Neural cell (in vitro differentiated cells): ENCODE results near the gene GPR25. TPM values are rescaled to one million over a fixed set of nuclear protein-coding genes. Genes with fewer than 3 reads are reported as not detected.

Experiments used
- H2AFZ ChIP-seq: fragments of 200-600, 300-800 bp; sonication (generic), shearing (Covaris generic); 2 replicates; pipeline ENCODE4 v1.6.0; 2014; ENCODE audit warnings: low read depth, mild to moderate bottlenecking, antibody characterized with exemption, low read length, moderate library complexity
- H3F3A ChIP-seq: fragments of 200-600 bp; shearing (Covaris generic); 2 replicates; pipeline ENCODE4 v1.6.1; 2016; ENCODE audit warnings: mild to moderate bottlenecking, moderate library complexity, mixed read lengths, antibody characterized with exemption, low read length; ENCODE audit not compliant: insufficient read depth, poor library complexity, severe bottlenecking
- H3K27ac ChIP-seq: fragments of 200-600, 300-800 bp; sonication (generic), shearing (Covaris generic); 2 replicates; pipeline ENCODE4 v1.5.1; 2014; ENCODE audit warnings: mild to moderate bottlenecking, low read length, moderate library complexity
- H3K27me3 ChIP-seq: fragments of 300-800, 200-600 bp; sonication (generic), shearing (Covaris generic); 2 replicates; pipeline ENCODE4 v1.6.0; 2014; ENCODE audit warnings: mild to moderate bottlenecking, low read depth, low read length, moderate library complexity; ENCODE audit not compliant: insufficient read depth
- H3K36me3 ChIP-seq: fragments of 300-800, 200-600 bp; sonication (generic), shearing (Covaris generic); 2 replicates; pipeline ENCODE4 v1.5.1; 2014; ENCODE audit warnings: mild to moderate bottlenecking, antibody characterized with exemption, low read length, moderate library complexity; ENCODE audit not compliant: insufficient read depth
- H3K4me2 ChIP-seq: fragments of 300-800, 200-600 bp; sonication (generic), shearing (Covaris generic); 2 replicates; pipeline ENCODE4 v1.6.0; 2014; ENCODE audit warnings: mild to moderate bottlenecking, low read length
- H3K4me3 ChIP-seq: fragments of 300-800, 200-600 bp; sonication (generic), shearing (Covaris generic); 2 replicates; pipeline ENCODE4 v1.5.1; 2014; ENCODE audit warnings: mild to moderate bottlenecking, low read length, moderate library complexity
- H3K79me2 ChIP-seq: fragments of 200-600 bp; shearing (Covaris generic); replicated peaks from 2 replicates; pipeline ENCODE4 v1.6.0; 2014; ENCODE audit warnings: mild to moderate bottlenecking, low read length, moderate library complexity; ENCODE audit not compliant: insufficient read depth
- H3K9ac ChIP-seq: fragments of 300-800, 200-600 bp; sonication (generic), shearing (Covaris generic); 2 replicates; pipeline ENCODE4 v1.6.1; 2016; ENCODE audit warnings: mild to moderate bottlenecking, low read length, mixed read lengths
- H3K9me2 ChIP-seq: fragments of 200-600 bp; shearing (Covaris generic); 2 replicates; pipeline ENCODE4 v1.6.1; 2016; ENCODE audit warnings: mild to moderate bottlenecking, low read length, mixed read lengths; ENCODE audit not compliant: insufficient read depth
- H3K9me3 ChIP-seq: fragments of 200-600, 300-800 bp; sonication (generic), shearing (Covaris generic); 2 replicates; pipeline ENCODE4 v1.6.1; 2016; ENCODE audit warnings: mild to moderate bottlenecking, mixed run types, low read length, moderate library complexity, mixed read lengths
- H4K20me1 ChIP-seq: fragments of 200-600 bp; shearing (Covaris generic); 2 replicates; pipeline ENCODE4 v1.6.1; 2016; ENCODE audit warnings: mild to moderate bottlenecking, mixed run types; ENCODE audit not compliant: insufficient read depth
- CTCF ChIP-seq: fragments of 450-650 bp; IDR thresholded peaks from 2 replicates; pipeline ENCODE4 v1.5.1; 2014; ENCODE audit warnings: antibody characterized with exemption, mild to moderate bottlenecking, moderate library complexity; ENCODE audit not compliant: poor library complexity, severe bottlenecking
- EP300 ChIP-seq: fragments of 450-650 bp; conservative IDR thresholded peaks from 2 replicates; pipeline ENCODE4 v1.6.1; 2014; ENCODE audit warnings: antibody characterized with exemption, mild to moderate bottlenecking, moderate library complexity; ENCODE audit not compliant: poor library complexity, severe bottlenecking
- EZH2 ChIP-seq: fragments of 200-600, 300-800 bp; shearing (Covaris generic), sonication (generic); IDR thresholded peaks from 2 replicates; pipeline ENCODE4 v1.6.1; 2014; ENCODE audit warnings: antibody characterized with exemption, low read length, borderline replicate concordance, mild to moderate bottlenecking; ENCODE audit not compliant: insufficient read depth, poor library complexity, severe bottlenecking
- MXI1 ChIP-seq: fragments of 450-650 bp; conservative IDR thresholded peaks from 2 replicates; pipeline ENCODE4 v1.6.1; 2014; ENCODE audit warnings: antibody characterized with exemption, mild to moderate bottlenecking; ENCODE audit not compliant: poor library complexity, severe bottlenecking
- POLR2AphosphoS5 ChIP-seq: IDR thresholded peaks from 2 replicates; pipeline ENCODE4 v1.6.1; 2012
- RAD21 ChIP-seq: fragments of 450-650 bp; conservative IDR thresholded peaks from 2 replicates; pipeline ENCODE4 v1.6.1; 2014; ENCODE audit warnings: antibody characterized with exemption, mild to moderate bottlenecking, moderate library complexity
- REST ChIP-seq: IDR thresholded peaks from 2 replicates; pipeline ENCODE4 v1.6.1; 2012; ENCODE audit warnings: borderline replicate concordance
- SMC3 ChIP-seq: fragments of 450-650 bp; conservative IDR thresholded peaks from 2 replicates; pipeline ENCODE4 v1.6.1; 2014; ENCODE audit warnings: antibody characterized with exemption, mild to moderate bottlenecking, moderate library complexity; ENCODE audit not compliant: poor library complexity
- TAF1 ChIP-seq: IDR thresholded peaks from 2 replicates; pipeline ENCODE4 v1.6.1; 2012; ENCODE audit warnings: low read depth
- polyA plus RNA-seq: library from polyadenylated mRNA; depleted of rRNA; stranded (reverse); fragments of >200 nt; gene quantifications from 2 replicates; pipeline ENCODE4 v1.2.3, GENCODE V29; 2014

GPR25 gene
- polyA plus RNA-seq, 1 donor from 2014 or later: not detected

GRCh38 chr1:200857804-200858203 is 15.0 kb upstream of the GPR25 start:
- no peak for TF ChIP-seq MXI1
- TF ChIP-seq CTCF: no peak
- TF ChIP-seq SMC3: no peak
- TF ChIP-seq REST: no peak
- no peak for TF ChIP-seq EP300
- no peak for TF ChIP-seq EZH2
- no peak for TF ChIP-seq POLR2AphosphoS5
- no peak for TF ChIP-seq RAD21
- TF ChIP-seq TAF1: no peak
- no peaks in the 10 kb centered on the region for H4K20me1 ChIP-seq
- H3K4me3 ChIP-seq: no peak overlapping the region
- H3K9ac ChIP-seq: no peak overlapping the region
- H3K36me3 ChIP-seq: peaks cover 16% of the 10 kb centered on the region
- no peak overlapping the region for H2AFZ ChIP-seq
- no peaks in the 10 kb centered on the region for H3F3A ChIP-seq
- no peak overlapping the region for H3K27ac ChIP-seq
- no peaks in the 10 kb centered on the region for H3K79me2 ChIP-seq
- H3K9me2 ChIP-seq: no peaks in the 10 kb centered on the region
- H3K9me3 ChIP-seq: no peaks in the 10 kb centered on the region
- H3K4me2 ChIP-seq: no peak overlapping the region
- H3K27me3 ChIP-seq: no peaks in the 10 kb centered on the region

DNA sequence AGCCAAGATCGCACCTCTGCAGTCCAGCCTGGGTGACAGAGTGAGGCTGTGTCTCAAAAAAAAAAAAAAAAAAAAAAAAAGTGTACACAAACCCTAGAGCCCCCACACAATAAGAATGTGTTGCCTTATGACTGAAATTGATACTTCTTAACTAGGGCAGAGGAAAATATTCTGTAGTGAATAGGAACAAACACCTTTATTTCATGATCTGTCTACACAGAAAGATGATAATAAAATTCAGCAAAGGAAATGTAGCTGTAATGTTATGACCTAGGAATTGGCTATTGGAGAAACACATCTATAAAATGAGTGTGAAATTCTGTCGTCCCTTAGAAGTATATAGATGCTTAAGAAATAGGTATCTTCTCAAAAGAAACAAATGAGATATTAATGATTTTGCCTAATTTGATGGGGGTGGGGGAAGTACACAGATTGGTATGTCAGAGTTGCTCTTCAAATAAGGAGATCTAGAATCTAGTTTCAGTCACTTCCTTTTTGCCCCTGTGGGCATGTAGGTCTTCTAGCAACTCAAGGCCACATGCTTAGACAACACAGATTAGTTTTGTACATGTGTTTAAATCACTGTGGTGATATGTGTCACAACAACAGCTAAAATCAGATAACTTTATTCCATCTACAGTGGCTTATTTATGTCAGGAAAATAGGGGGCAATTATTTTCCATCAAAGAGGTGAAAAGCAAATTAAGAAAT is 10.7 kb upstream of the GPR25 start:
- no peak overlapping the region for H3K4me2 ChIP-seq
- H3K4me3 ChIP-seq: no peak overlapping the region
- H3K79me2 ChIP-seq: no peaks in the 10 kb centered on the region
- H3K9ac ChIP-seq: no peak overlapping the region
- H3F3A ChIP-seq: no peaks in the 10 kb centered on the region
- no peak overlapping the region for H3K27ac ChIP-seq
- H3K9me2 ChIP-seq: no peaks in the 10 kb centered on the region
- no peak overlapping the region for H2AFZ ChIP-seq
- peaks cover 7% of the 10 kb centered on the region for H3K36me3 ChIP-seq
- no peaks in the 10 kb centered on the region for H4K20me1 ChIP-seq
- H3K27me3 ChIP-seq: no peaks in the 10 kb centered on the region
- TF ChIP-seq EP300 (no peak), POLR2AphosphoS5 (no peak)
- no peaks in the 10 kb centered on the region for H3K9me3 ChIP-seq
